Esophagus mucosa (tissue), 1 donor: ENCODE measurements around the gene LRPPRC. TPM values are rescaled to one million over a fixed set of nuclear protein-coding genes. Genes with fewer than 3 reads are reported as not detected.
A peak's percentile ranks its signal among the peaks of the same experiment; 100 is the strongest.
"Not testable (repeated sequence)": the region's sequence is repeated elsewhere in the genome, so short reads cannot be mapped to it uniquely, and the experiment has no call there.

Source experiments
- ATAC-seq: fragments of 200-7000 bp; cut with Tn5 transposase; one replicate; pipeline ENCODE4 v1.9.1; 2020
- total RNA-seq: library from RNA; stranded (reverse); gene quantifications from one replicate; pipeline ENCODE4 v1.2.4, GENCODE V29; 2023
- donor health status: DM: yes; HTN: yes; CAD: no.

The LRPPRC gene
- 59.9 TPM for total RNA-seq

GRCh38 chr2:43995733-43996533 is at the start of gene LRPPRC:
LRPPRC (minus strand) TSS chr2:43995989; CDS start chr2:43995947, 42 bp downstream.
- ATAC-seq, result peak; percentile 98

- ATAC-seq, result no peak
These were observed 49.3 kb upstream of the LRPPRC start for GRCh38 chr2:44045061-44045460.

- peak; percentile 94 for ATAC-seq
These were observed 48.5 kb upstream of the LRPPRC start for GRCh38 chr2:44044281-44044720.

- ATAC-seq, result no peak
These were observed 44.6 kb upstream of the LRPPRC start for GRCh38 chr2:44040365-44040764.

GRCh38 chr2:44038277-44038676 is 42.5 kb upstream of the LRPPRC start:
- no peak for ATAC-seq

DNA sequence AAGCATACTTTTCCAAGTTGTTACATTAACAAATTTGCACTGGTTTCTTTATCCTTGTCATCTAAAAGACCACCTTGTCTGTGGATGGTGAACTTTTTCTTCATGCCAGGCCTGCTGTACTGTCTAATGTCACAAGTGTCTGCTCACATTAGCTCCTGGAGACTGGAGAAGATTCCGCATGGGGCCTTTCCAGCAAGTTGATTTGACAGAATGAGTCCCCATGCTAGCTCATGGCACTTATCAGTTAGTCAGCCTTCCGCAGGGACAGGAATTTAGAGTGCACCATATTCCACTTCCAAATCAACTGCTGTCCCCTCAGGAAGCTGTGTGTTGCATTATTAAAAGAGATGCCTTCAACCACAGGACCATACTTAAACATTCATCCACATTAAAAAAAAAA is 41.4 kb upstream of the LRPPRC start:
- ATAC-seq, result no peak

DNA sequence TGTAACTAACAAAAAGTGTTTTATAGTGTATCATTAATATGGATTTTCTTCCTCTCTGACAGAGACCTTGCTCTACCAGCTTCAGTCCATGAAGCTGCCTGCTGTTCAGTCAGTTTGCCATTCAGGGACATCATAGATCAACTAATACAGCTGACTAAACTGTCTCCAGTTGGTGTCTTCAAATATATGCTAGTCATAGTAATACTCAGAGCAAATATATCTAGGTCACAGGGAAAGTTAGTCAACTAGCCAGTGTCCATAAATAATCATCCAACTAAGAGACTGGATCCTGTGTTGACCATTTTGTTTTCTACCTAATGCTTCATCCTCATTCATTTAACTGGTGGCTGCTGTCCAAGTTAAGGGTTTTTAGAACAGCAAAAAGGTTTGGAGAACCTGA is 38.2 kb upstream of the LRPPRC start:
- no peak for ATAC-seq

DNA sequence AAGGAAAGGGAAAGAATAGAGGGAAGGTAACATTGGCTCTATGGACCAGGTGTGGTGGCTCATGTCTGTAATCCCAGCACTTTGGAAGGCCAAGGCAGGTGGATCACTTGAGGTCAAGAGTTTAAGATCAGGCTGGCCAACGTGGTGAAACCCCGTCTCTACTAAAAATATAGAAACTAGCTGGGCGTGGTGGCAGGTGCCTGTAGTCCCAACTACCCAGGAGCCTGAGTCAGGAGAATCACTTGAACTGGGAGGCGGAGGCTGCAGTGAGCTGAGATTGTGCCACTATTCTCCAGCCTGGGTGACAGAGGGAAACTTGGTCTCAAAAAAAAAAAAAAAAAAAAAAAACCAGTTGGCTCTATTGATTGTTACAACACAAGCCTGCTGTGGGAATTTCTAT is 31.3 kb upstream of the LRPPRC start:
- ATAC-seq, result not testable (repeated sequence)

- no peak for ATAC-seq
These were observed 20.5 kb upstream of the LRPPRC start for GRCh38 chr2:44016282-44016681.

- ATAC-seq, result no peak
These were observed 19.4 kb upstream of the LRPPRC start for GRCh38 chr2:44015239-44015638.

DNA sequence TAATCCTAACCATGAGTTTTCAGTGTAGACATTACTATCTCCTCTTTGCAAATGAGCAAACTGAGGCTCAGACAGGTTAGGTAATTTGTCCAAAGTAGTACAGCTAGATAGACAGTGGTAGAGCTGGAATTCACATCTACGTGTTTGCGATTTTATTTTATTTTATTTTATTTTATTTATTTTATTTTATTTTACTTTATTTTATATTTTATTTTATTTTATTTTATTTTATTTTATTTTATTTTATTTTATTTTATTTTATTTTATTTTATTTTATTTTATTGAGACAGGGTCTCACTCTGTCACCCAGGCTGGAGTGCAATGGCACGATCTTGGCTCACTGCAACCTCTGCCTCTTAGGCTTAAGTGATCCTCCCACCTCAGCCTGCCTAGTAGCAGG is 17.4 kb upstream of the LRPPRC start:
- ATAC-seq, result not testable (repeated sequence)

- ATAC-seq, result no peak
These were observed 14.5 kb upstream of the LRPPRC start for GRCh38 chr2:44010266-44010665.

GRCh38 chr2:44009136-44009735 is 13.4 kb upstream of the LRPPRC start:
- ATAC-seq, result no peak

- ATAC-seq, result no peak
These were observed 10.1 kb upstream of the LRPPRC start for GRCh38 chr2:44005846-44006245.

GRCh38 chr2:44004735-44005602 is 9.2 kb upstream of the LRPPRC start:
- no peak for ATAC-seq

DNA sequence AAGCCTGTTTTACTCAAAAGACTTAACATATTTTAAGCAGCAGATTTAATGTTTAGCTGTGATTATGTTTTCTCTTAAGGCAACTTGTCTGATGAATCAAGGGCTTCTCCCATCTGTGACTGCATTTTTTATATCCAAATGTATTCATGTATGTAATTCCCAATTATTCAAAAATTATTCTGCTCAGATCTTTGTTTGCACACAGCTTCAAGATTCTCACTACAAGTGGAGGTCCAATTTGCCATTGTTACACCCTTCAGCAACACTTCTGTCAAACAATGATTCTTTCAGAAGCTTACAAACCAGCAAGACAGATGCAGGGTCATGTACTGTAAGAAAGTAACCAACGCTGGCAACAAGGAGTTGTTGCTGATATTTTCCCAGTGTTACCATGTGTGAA is 5.9 kb upstream of the LRPPRC start:
- ATAC-seq, result no peak

- ATAC-seq, result no peak
These were observed 2.5 kb upstream of the LRPPRC start for GRCh38 chr2:43998263-43998662.

DNA sequence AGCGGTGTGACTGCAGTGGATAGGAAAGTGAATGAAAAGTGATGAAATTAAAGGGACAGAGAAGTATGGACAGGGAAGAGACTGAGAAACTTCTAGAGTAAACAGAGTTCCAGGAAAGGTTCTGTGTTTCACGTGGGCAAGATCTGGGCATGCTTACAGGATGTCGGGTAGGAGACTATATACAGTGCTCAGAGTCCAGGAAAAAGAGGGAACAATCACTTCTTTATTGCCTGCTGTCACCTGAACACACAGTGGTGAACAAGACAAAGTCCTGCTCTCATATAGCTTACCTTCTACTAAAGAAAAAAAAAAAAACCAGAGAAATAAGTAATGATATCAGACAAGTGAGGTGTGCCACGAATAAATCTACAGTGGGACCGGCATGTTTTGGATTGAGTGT is 2.4 kb downstream of the LRPPRC start:
- ATAC-seq, result no peak

- ATAC-seq, result no peak
These were observed 6.2 kb downstream of the LRPPRC start for GRCh38 chr2:43989545-43989944.

- ATAC-seq, result no peak
These were observed 9.2 kb downstream of the LRPPRC start for GRCh38 chr2:43986600-43986999.

DNA sequence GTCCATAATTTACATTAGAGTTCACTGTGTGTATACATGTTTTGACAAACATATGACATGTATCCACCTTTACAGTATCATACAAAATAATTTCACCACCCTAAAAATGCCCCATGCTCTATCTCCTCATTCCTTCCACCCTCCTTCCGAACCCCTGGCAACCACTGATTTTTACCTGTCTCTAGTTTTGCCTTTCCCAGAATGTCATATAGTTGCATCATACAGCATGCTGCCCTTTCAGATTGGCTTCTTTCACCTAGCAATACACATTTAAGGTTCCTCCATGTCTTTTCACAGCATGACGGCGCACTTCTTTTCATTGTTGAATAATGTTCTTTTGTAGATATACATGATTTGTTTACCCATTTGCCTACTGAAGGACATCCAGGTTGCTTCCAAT is 10.4 kb downstream of the LRPPRC start:
- ATAC-seq, result no peak

DNA sequence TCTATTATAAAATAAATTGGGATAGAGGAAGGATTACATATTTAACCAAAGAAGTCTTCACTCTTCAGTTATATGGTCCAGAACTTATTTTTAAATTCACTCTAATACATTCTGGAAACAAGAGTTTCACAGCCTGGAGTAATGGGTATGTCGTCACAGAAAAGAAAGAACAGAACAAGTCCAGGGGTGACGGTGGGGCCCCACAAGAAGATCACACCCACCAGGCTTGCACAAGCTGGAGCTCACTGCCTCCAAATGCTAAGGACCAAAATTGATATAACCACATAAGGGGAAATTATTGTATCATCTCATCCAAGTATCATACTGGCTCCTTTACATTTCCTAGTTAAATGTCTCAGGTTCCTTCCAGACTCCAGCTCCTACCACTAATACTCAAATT is 11.3 kb downstream of the LRPPRC start:
- no peak for ATAC-seq

DNA sequence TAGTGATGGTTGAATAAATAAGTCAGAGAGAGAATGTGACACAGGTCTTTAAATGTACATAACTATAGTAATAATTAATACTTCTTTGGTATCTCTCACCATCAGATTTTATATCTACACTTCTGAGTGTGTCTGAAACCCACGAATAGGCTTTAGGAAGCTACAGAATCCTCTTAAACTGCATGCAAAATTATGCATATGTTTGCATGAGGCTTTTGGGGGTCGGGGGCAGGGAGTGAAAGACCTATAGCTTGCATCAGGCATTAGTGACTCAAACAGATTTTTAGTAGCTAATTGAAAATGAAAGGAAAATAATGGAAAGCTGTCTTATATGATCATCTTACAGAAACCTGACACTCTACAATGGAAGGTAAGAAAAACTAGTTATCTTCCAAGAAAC is 14.9 kb downstream of the LRPPRC start:
- no peak for ATAC-seq
